Osteocyte (in vitro differentiated cells): ENCODE measurements around the gene GSTT2. TPM values are rescaled to one million over a fixed set of nuclear protein-coding genes. Genes with fewer than 3 reads are reported as not detected.

ENCODE experiments used
- DNase-seq: peaks from one replicate; pipeline ENCODE4 v3.0.0; 2021; ENCODE audit warnings: mixed read lengths; ENCODE audit not compliant: unreplicated experiment; ENCODE audit errors: extremely low spot score
- H3K27ac Mint-ChIP-seq: one replicate; pipeline ENCODE4 v1.8.0; 2021; ENCODE audit warnings: mild to moderate bottlenecking, mixed read lengths; ENCODE audit not compliant: unreplicated experiment
- H3K27me3 Mint-ChIP-seq: one replicate; pipeline ENCODE4 v1.8.0; 2021; ENCODE audit warnings: mixed read lengths; ENCODE audit not compliant: unreplicated experiment
- H3K36me3 Mint-ChIP-seq: one replicate; pipeline ENCODE4 v1.8.0; 2021; ENCODE audit warnings: mixed read lengths; ENCODE audit not compliant: unreplicated experiment
- H3K4me1 Mint-ChIP-seq: one replicate; pipeline ENCODE4 v1.8.0; 2021; ENCODE audit warnings: mixed read lengths; ENCODE audit not compliant: unreplicated experiment
- H3K4me3 Mint-ChIP-seq: one replicate; pipeline ENCODE4 v1.8.0; 2021; ENCODE audit warnings: mild to moderate bottlenecking, moderate library complexity, mixed read lengths; ENCODE audit not compliant: unreplicated experiment
- H3K9me3 Mint-ChIP-seq: one replicate; pipeline ENCODE4 v1.8.0; 2021; ENCODE audit warnings: mixed read lengths; ENCODE audit not compliant: unreplicated experiment
- CTCF ChIP-seq: fragments of 200-600 bp; sonication (generic); IDR thresholded peaks from 2 replicates; pipeline ENCODE4 v1.5.0; 2021; ENCODE audit warnings: antibody characterized with exemption, mild to moderate bottlenecking, moderate library complexity
- total RNA-seq: library from RNA; stranded (reverse); gene quantifications from 2 replicates; pipeline ENCODE4 v1.2.1, GENCODE V29; 2021

Gene GSTT2
- total RNA-seq, 1 donor from 2014 or later = not detected

DNA sequence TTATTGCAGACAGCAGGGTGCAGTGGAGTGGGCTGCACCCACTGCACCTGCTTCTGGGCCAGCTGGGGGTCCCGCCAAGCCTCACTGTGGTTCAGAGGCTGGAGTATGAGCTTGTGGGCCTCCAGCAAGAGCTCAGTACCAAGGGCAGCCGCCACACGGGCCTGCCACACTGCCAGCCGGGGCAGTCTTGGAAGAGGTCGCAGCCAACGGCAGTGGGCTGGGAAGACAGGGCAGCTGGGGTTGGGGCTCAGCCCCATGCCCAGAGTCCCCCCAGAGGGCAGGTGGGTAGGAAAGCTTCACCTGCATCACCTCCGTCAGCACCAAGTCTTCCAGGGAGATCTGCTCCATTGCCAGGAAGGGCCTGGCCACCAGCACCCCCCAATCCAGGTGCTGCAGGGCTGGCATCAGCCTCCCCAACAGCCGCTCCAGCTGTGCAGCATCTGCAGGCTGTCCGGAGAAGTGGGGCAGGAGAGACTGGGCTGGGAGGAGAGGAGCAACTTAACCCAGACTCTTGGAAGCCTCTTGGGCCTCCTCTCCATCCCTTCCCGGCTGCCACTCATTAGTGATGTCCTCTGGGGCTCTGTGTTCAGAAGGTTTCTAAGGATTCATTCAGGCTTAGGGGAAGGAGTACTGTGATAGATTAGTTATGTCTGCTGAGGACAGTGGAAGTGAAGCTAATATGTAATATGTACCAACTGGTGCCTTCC is 26.4 kb downstream of the GSTT2 start:
- H3K4me3 Mint-ChIP-seq = no peak overlapping the region
- H3K36me3 Mint-ChIP-seq = no peaks in the 10 kb centered on the region
- H3K27ac Mint-ChIP-seq = no peak overlapping the region
- no peak for TF ChIP-seq CTCF
- peaks cover 3% of the 10 kb centered on the region for H3K27me3 Mint-ChIP-seq
- H3K9me3 Mint-ChIP-seq = no peaks in the 10 kb centered on the region
- no peaks in the 10 kb centered on the region for H3K4me1 Mint-ChIP-seq
- DNase-seq = no peak

- no peak for DNase-seq
- Mint-ChIP-seq H3K4me3 (no peak overlapping the region), H3K9me3 (no peaks in the 10 kb centered on the region), H3K27me3 (peaks cover 2% of the 10 kb centered on the region), H3K36me3 (no peaks in the 10 kb centered on the region), H3K27ac (no peak overlapping the region), H3K4me1 (peaks cover 2% of the 10 kb centered on the region)
- TF ChIP-seq CTCF = no peak
Measured at GRCh38 chr22:24006914-24007214, 26.9 kb downstream of the GSTT2 start.

- H3K4me1 Mint-ChIP-seq = peaks cover 7% of the 10 kb centered on the region
- no peak for DNase-seq
- no peak overlapping the region for H3K27ac Mint-ChIP-seq
- no peak overlapping the region for H3K4me3 Mint-ChIP-seq
- no peak for TF ChIP-seq CTCF
- H3K9me3 Mint-ChIP-seq = no peaks in the 10 kb centered on the region
- no peaks in the 10 kb centered on the region for H3K36me3 Mint-ChIP-seq
- no peaks in the 10 kb centered on the region for H3K27me3 Mint-ChIP-seq
Measured at GRCh38 chr22:24007253-24008021, 27.5 kb downstream of the GSTT2 start.

- no peak for TF ChIP-seq CTCF
- Mint-ChIP-seq H3K27ac (no peak overlapping the region), H3K4me3 (no peak overlapping the region), H3K4me1 (peaks cover 11% of the 10 kb centered on the region), H3K27me3 (no peaks in the 10 kb centered on the region), H3K36me3 (no peaks in the 10 kb centered on the region), H3K9me3 (no peaks in the 10 kb centered on the region)
- DNase-seq = no peak
Measured at GRCh38 chr22:24008022-24008283, 28.0 kb downstream of the GSTT2 start.

DNA sequence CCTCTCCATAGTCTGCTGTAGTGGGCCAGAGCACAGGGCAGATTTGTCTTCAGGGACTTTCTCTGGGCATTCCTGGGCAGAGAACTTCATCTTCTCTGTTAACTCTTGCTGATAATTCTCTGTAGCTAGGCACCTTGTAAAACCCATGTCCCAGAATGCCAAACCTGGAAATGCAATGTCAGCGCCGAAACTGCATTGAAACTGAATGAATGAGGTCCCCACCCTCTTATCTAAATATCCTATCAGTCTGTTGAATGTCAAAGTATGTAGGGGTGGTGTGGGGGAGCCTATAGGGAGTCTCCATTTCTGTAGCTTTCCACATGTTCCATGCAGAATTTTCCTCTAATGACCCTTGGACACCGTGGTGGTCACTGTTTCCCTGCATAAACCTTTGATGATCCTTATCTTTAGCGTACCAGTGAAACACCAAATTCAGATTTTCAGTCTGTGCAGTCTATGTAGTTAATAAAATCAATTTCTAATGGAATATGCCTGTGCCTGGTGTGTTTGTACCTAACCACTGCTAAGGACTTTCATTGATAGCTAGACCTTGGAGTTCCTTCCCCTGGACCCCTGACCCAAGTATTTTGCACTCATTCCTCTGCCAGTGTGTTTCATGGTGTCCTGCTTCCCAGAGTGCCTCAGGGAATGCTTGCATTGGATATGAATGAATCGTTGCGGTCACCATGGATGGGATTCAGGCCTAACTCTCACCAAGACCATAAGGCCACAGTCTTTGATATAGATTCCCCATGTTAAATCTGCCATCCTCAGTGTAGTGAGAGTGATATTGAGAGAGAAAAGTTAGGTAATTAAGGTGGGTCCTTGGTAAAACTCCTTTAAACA is 28.7 kb downstream of the GSTT2 start:
- no peak overlapping the region for H3K27ac Mint-ChIP-seq
- no peaks in the 10 kb centered on the region for H3K9me3 Mint-ChIP-seq
- TF ChIP-seq CTCF = no peak
- H3K27me3 Mint-ChIP-seq = no peaks in the 10 kb centered on the region
- H3K4me3 Mint-ChIP-seq = no peak overlapping the region
- no peaks in the 10 kb centered on the region for H3K36me3 Mint-ChIP-seq
- peaks cover 16% of the 10 kb centered on the region for H3K4me1 Mint-ChIP-seq
- DNase-seq = no peak
